ENCODE measurements around the gene MPZL2. TPM values are rescaled to one million over a fixed set of nuclear protein-coding genes. Genes with fewer than 3 reads are reported as not detected.

MPZL2 gene
- total RNA-seq, 1 donor from 2014 or later = 22.4 TPM

GRCh38 chr11:118283037-118283636, 19.0 kb upstream of the MPZL2 start:
- no peak for TF ChIP-seq CTCF (IDR thresholded peaks at IDR 0.05; ENCODE audit: unreplicated experiment)
- H3K36me3 Mint-ChIP-seq (ENCODE audit: insufficient read depth) = no peaks in the 10 kb centered on the region
- H3K27me3 Mint-ChIP-seq = peaks cover 23% of the 10 kb centered on the region
- H3K4me3 Mint-ChIP-seq (ENCODE audit: low read depth) = no peak overlapping the region
- no peak overlapping the region for H3K27ac Mint-ChIP-seq
- no peaks in the 10 kb centered on the region for H3K9me3 Mint-ChIP-seq (ENCODE audit: low read depth)
- DNase-seq (ENCODE audit: low spot score, unreplicated experiment) = no peak
- no peaks in the 10 kb centered on the region for H3K4me1 Mint-ChIP-seq (ENCODE audit: low read depth)

GRCh38 chr11:118282606-118283005, 18.5 kb upstream of the MPZL2 start:
- H3K9me3 Mint-ChIP-seq (ENCODE audit: low read depth) = no peaks in the 10 kb centered on the region
- H3K36me3 Mint-ChIP-seq (ENCODE audit: insufficient read depth) = no peaks in the 10 kb centered on the region
- no peak overlapping the region for H3K4me3 Mint-ChIP-seq (ENCODE audit: low read depth)
- H3K4me1 Mint-ChIP-seq (ENCODE audit: low read depth) = no peaks in the 10 kb centered on the region
- H3K27ac Mint-ChIP-seq = no peak overlapping the region
- H3K27me3 Mint-ChIP-seq = peaks cover 23% of the 10 kb centered on the region
- TF ChIP-seq CTCF (IDR thresholded peaks at IDR 0.05; ENCODE audit: unreplicated experiment) = no peak
- no peak for DNase-seq (ENCODE audit: low spot score, unreplicated experiment)

- Mint-ChIP-seq H3K27ac (no peak overlapping the region), H3K4me1 (ENCODE audit: low read depth) (no peaks in the 10 kb centered on the region), H3K9me3 (ENCODE audit: low read depth) (no peaks in the 10 kb centered on the region), H3K27me3 (peaks cover 26% of the 10 kb centered on the region), H3K36me3 (ENCODE audit: insufficient read depth) (no peaks in the 10 kb centered on the region), H3K4me3 (ENCODE audit: low read depth) (no peak overlapping the region)
- no peak for TF ChIP-seq CTCF (IDR thresholded peaks at IDR 0.05; ENCODE audit: unreplicated experiment)
- no peak for DNase-seq (ENCODE audit: low spot score, unreplicated experiment)
These were observed 17.2 kb upstream of the MPZL2 start for GRCh38 chr11:118281284-118281683.

- H3K27ac Mint-ChIP-seq = no peak overlapping the region
- TF ChIP-seq CTCF (IDR thresholded peaks at IDR 0.05; ENCODE audit: unreplicated experiment) = no peak
- peaks cover 26% of the 10 kb centered on the region for H3K27me3 Mint-ChIP-seq
- H3K36me3 Mint-ChIP-seq (ENCODE audit: insufficient read depth) = no peaks in the 10 kb centered on the region
- H3K4me1 Mint-ChIP-seq (ENCODE audit: low read depth) = no peaks in the 10 kb centered on the region
- no peak overlapping the region for H3K4me3 Mint-ChIP-seq (ENCODE audit: low read depth)
- H3K9me3 Mint-ChIP-seq (ENCODE audit: low read depth) = no peaks in the 10 kb centered on the region
- DNase-seq (ENCODE audit: low spot score, unreplicated experiment) = no peak
These were observed 13.2 kb upstream of the MPZL2 start for GRCh38 chr11:118277312-118277711.

GRCh38 chr11:118276422-118276821, 12.3 kb upstream of the MPZL2 start:
- DNase-seq (ENCODE audit: low spot score, unreplicated experiment) = no peak
- no peak for TF ChIP-seq CTCF (IDR thresholded peaks at IDR 0.05; ENCODE audit: unreplicated experiment)
- H3K36me3 Mint-ChIP-seq (ENCODE audit: insufficient read depth) = no peaks in the 10 kb centered on the region
- H3K27ac Mint-ChIP-seq = no peak overlapping the region
- peaks cover 22% of the 10 kb centered on the region for H3K27me3 Mint-ChIP-seq
- H3K9me3 Mint-ChIP-seq (ENCODE audit: low read depth) = no peaks in the 10 kb centered on the region
- H3K4me1 Mint-ChIP-seq (ENCODE audit: low read depth) = peaks cover 3% of the 10 kb centered on the region
- no peak overlapping the region for H3K4me3 Mint-ChIP-seq (ENCODE audit: low read depth)
